GM13977 (cell line): ENCODE data around the gene ZNF761.

ENCODE experiments used
- DNase-seq: peaks from one replicate; pipeline ENCODE4 v3.0.0; 2012; ENCODE audit warnings: low spot score
- in situ Hi-C: fragments of 300-500 bp; cut with MboI; formaldehyde crosslinking; loops from one replicate; pipeline ENCODE4 v1.12.0; 2022; ENCODE audit warnings: low sequenced_read_pairs, low pct_unique_long_range_greater_than_20kb, mixed read lengths, inconsistent platforms; ENCODE audit not compliant: unreplicated experiment
- TF ChIP-seq, protein P1 (sequence below): IDR thresholded peaks from 2 replicates; pipeline ENCODE4 v1.5.1; 2012; ENCODE audit warnings: mild to moderate bottlenecking, control low read depth; ENCODE audit not compliant: insufficient read depth; ENCODE audit errors: extremely low read depth, missing control alignments

The ZNF761 gene

DNA sequence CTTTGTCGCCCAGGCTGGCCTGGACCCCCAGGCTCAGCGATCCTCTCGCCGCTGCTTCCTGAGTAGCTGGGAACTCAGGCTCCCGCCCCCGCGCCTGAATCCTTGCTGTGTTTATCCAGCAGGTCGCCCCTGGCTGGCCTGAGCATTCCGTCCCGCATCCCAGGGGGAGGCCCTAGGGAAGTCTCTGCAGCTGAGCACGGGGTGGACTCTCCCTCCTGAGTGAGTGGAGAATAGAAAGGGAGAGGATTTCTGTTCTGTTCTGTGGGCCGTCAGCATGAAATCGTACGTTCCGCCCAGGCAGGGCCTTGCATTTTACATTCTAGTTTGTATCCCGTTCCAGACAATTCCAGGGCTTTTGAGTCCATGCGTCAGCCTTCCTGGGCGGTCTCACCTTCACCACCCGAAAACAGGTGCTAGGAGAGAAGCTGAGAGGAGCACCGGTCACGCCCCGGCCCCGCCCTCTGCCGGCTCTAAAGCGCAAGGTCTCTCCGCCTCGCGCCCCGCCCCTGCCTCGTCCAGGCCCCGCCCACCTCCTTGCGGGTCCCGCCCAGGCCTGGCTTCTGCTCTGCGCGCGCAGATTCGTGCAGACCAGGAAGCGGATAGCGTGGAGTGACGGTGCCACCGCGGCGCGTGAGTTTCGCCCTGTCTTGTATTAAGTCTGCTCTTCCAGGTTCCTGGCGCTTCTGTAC lies at the start of gene ZNF761:
Gene ZNF761, plus strand, starts transcription at position 586 of the 689 bp plus-strand sequence. CDS start 15,285 bp downstream, outside the sequence.
- TF ChIP-seq, protein P1, sequence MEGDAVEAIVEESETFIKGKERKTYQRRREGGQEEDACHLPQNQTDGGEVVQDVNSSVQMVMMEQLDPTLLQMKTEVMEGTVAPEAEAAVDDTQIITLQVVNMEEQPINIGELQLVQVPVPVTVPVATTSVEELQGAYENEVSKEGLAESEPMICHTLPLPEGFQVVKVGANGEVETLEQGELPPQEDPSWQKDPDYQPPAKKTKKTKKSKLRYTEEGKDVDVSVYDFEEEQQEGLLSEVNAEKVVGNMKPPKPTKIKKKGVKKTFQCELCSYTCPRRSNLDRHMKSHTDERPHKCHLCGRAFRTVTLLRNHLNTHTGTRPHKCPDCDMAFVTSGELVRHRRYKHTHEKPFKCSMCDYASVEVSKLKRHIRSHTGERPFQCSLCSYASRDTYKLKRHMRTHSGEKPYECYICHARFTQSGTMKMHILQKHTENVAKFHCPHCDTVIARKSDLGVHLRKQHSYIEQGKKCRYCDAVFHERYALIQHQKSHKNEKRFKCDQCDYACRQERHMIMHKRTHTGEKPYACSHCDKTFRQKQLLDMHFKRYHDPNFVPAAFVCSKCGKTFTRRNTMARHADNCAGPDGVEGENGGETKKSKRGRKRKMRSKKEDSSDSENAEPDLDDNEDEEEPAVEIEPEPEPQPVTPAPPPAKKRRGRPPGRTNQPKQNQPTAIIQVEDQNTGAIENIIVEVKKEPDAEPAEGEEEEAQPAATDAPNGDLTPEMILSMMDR, result peak; percentile 22
- in situ Hi-C loops, result no loop called here
- DNase-seq, result peak; percentile 92

DNA sequence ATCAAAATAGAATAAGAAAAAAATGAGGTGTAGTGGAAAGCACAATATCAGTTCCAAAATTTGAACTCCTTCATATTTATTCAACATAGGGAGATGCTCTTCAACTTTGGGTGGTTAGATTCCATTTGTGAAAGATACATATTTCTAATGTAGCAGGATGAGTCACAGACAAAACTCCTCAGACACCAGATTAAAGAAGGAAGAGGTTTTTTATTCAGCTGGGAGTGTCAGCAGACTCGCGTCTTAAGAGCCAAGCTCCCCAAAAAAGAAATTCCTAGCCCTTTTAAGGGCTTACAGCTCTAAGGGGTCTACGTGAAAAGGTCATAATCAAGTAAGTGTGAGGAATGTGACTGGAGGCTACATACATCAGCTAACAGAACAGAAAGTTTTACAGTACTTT lies 43.6 kb upstream of the ZNF761 start:
- TF ChIP-seq, protein P1, result no peak
- no peak for DNase-seq
- in situ Hi-C loops, result no loop called here

GRCh38 chr19:53388904-53389303 lies 42.9 kb upstream of the ZNF761 start:
- no peak for DNase-seq
- TF ChIP-seq, protein P1, result no peak
- in situ Hi-C loops, result no loop called here

DNA sequence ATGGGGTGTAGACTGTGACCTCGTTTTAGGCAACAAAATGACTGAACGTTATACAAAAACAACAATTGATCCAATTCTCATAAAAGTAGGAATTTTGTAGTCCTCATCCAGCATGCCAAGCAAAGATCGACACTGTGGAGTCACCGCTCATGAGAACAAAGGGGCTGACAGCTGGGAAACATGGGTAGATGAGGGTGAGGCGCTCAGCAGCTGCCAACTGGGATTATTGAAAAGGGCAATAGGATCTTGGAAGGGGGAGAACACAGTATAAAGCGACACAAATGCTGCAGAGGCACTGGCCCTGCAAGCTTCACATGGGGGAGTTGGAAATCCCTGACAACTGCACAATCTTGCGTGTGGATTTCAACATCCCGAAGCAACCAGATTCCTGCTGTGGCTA lies 42.2 kb upstream of the ZNF761 start:
- TF ChIP-seq, protein P1, result no peak
- DNase-seq, result no peak
- in situ Hi-C loops, result no loop called here

DNA sequence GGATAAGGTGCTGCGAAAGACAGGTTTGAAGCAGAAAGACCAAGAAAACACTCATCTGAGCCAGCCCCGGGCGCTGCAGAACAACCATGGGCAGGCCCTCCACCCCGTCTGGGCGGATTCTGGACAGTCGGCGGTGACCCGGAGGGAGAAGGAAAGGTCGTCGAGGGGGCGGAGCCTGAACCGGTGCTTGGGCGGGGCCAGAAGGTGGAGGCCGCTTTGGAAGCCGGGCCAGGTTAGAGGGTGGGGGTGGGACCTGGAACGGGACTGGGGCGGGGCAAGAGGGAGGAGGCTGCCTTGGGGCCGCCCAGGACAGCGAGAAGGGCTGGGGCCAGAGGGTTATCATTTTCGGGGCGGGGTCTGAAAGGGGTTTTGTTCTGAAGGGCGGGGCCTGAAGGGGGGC lies 41.8 kb upstream of the ZNF761 start:
- TF ChIP-seq, protein P1, result no peak
- in situ Hi-C loops, result no loop called here
- DNase-seq, result no peak

DNA sequence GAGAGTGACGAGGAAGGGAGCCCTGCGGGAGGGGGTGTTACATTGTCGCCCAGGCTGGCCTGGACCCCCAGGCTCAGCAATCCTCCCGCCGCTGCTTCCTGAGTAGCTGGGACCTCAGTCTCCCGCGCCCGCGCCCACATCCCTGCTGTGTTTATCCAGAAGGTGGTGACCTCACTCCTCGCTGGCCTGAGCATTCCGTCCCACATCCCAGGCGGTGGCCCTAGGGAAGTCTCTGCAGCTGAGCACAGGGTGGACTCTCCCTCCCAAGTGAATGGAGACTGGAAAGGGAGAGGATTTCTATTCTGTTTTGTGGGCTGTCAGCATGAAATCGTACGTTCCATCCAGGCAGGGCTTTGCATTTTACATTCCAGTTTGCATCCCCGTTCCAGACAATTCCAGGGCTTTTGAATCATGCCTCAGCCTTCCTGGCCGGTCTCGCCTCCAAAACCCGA lies 37.2 kb upstream of the ZNF761 start:
- no peak for DNase-seq
- TF ChIP-seq, protein P1, result no peak

More for the DNA sequence above, 37.2 kb upstream of the ZNF761 start:
- in situ Hi-C loops, result no loop called here
